ENCODE measurements around the gene PCBD2.
"Not testable (repeated sequence)": the region's sequence is repeated elsewhere in the genome, so short reads cannot be mapped to it uniquely, and the experiment has no call there.

Gene PCBD2

DNA sequence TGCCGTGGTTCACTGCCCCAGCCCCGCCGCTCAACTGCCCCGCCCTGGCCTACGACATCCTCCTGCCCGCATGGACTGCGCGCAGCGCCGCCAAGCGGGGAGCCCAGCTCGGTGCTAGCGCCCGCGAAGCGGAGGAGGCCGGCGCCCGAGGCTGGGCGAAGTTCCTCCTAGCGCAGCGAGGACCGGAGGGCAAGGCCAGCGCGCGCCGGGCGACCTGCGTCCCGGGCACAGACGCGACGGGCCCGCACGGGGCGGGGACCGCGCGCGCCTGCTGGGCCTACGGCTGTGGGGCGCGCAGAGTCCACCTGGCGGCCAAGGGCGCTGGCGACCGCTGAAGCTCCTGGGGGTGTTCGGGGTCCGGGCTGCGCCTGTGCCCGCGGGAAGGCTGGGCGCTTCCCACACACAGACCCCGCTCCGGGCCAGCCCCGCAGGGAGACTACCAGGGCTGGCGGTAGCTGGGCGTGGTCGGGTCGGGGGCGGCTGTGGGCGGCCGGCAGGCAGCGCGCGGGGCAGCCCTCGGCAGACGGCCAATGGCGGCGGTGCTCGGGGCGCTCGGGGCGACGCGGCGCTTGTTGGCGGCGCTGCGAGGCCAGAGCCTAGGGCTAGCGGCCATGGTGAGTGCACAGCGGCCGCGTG, at the start of gene PCBD2:
Gene PCBD2 (plus strand): TSS at position 522 of the 636 bp plus-strand sequence. CDS start 9 bp downstream, at position 531.
- peak; percentile 87 for DNase-seq

- not testable (repeated sequence) for DNase-seq
Measured at GRCh38 chr5:134856465-134856864, 48.5 kb upstream of the PCBD2 start.

- DNase-seq: no peak
Measured at GRCh38 chr5:134857401-134857800, 47.5 kb upstream of the PCBD2 start.

DNA sequence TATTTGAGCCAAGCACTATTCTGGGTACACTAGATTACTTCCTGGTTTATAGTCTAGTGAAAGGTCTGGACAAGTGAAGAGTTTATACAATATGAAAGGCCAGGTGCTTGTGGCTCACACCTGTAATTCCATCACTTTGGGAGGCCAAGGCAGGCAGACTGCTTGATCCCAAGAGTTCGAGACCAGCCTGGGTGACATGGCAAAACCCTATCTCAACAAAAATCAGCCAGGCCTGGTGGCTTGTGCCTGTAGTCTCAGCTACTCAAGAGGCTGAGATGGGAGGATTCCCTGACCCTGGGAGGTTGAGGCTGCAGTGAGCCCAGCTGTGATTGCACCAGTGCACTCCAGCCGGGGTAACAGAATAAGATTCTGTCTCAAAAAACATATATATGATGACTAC, 40.2 kb upstream of the PCBD2 start:
- DNase-seq: no peak

DNA sequence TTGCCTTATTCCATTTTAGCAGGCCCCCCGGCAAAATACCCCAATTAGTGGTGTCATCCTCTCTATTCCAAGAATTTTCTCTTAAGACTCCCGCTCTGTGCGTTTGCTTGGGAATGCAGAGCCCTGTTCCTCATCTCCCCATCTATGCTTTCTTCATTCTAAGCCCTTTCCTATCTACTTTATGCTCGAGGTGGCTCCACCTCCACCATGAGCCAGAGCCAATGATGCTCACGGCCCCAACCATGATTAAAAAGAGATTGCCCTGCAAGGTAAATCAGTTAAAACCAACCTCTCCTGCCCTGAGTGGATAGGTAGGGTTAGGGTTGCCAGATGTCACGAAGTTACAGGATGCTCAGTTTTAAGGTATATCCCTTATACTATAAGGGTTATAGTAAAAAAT, 31.4 kb upstream of the PCBD2 start:
- DNase-seq: no peak

DNA sequence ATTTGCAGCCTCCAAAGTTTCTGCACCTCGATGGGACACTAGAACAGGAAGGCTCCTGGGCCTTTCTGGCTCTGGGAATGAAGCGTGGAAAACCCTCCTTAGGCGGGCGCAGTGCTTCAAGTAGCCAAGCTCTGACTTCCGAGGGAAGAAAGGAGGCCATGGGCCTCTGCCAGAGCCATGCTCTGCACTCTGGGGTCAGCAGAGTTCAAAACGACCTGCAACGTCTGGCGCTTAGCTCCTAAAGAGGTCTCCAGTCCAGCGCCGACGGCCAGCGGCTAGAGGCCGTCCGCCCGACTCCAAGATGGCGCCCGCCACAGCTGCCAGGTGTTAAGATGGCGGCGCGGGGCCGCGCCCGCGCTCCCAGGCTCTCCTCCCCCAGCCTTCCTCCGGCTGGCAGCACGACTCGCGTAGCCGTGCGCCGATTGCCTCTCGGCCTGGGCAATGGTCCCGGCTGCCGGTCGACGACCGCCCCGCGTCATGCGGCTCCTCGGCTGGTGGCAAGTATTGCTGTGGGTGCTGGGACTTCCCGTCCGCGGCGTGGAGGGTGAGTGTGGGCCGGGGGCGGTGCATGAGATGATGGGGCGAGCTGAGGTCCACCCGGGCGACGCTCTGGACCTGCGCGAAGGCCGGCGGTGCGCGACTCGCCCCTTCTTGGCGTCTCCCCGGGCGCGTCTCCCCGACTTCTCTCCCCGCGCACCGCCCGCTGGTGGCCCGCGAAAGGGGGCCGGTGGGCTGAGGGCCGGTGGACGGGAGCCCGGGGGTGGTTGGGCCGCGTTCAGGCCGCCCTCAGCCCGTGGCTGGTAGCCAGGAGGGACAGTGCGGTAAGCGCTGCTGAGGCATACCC, 30.7 kb upstream of the PCBD2 start, which contains the start of gene TXNDC15:
Gene TXNDC15 (plus strand): TSS at position 385 of the 844 bp plus-strand sequence. CDS start 57 bp downstream, at position 442.
- peak; percentile 69 for DNase-seq

GRCh38 chr5:134874831-134875655, 29.9 kb upstream of the PCBD2 start:
- no peak for DNase-seq

DNA sequence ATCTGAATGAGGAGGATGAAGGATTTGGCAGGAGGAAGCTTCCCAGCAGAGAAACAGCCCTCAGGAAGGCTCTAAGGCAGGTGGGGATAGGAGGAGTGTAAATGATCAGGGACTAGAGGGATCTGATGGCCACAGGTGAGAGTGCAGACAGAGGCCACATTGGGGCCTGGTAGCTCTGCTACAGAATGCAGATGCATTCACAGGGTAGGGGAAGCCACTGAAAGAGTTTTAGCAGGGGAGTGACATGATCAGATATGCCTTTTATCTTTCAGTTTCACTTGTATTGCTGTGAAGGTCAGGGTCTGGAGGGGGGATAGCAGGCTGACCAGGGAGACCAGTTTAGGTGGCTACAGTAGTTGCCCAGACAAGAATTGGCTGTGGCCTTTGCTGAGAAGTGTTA, 27.8 kb upstream of the PCBD2 start:
- no peak for DNase-seq

GRCh38 chr5:134878403-134878802, 26.5 kb upstream of the PCBD2 start:
- no peak for DNase-seq

GRCh38 chr5:134879456-134879855, 25.5 kb upstream of the PCBD2 start:
- no peak for DNase-seq

DNA sequence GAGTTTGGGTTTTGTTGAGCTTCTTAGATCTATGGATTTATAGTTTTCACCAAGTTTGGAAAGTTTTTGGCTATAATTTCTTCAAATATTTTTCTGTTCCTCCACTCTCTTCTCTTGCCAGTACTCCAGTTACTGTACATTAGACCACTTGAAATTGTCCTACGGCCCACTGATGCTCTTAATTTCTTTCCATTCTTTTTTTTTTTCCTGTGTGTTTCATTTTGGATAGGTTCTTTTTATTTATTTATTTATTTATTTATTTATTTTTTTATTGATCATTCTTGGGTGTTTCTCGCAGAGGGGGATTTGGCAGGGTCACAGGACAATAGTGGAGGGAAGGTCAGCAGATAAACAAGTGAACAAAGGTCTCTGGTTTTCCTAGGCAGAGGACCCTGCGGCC, 24.0 kb upstream of the PCBD2 start:
- not testable (repeated sequence) for DNase-seq

DNA sequence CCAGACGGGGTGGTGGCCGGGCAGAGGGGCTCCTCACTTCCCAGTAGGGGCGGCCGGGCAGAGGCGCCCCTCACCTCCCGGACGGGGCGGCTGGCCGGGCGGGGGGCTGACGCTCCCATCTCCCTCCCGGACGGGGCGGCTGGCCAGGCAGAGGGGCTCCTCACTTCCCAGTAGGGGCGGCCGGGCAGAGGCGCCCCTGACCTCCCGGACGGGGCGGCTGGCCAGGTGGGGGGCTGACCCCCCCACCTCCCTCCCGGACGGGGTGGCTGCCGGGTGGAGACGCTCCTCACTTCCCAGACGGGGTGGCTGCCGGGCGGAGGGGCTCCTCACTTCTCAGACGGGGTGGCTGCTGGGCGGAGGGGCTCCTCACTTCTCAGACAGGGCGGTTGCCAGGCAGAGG, 23.2 kb upstream of the PCBD2 start:
- DNase-seq: not testable (repeated sequence)

GRCh38 chr5:134887593-134888159, 17.3 kb upstream of the PCBD2 start:
- no peak for DNase-seq

DNA sequence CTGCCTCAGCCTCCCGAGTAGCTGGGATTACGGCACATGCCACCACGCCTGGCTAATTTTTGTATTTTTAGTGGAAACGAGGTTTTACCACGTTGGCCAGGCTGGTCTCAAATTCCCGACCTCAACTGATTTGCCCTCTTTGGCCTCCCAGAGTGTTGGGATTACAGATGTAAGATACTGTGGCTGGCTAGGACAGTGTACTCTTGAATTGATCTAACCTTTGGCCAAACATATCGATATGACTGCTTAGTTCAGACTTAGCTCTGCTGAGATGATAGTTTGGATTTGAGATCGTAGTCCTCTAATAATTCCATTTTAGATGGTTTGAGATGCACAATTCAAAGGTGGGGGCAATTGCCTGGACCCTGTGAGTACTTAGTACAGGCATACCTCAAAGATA, 15.6 kb upstream of the PCBD2 start:
- DNase-seq: no peak

GRCh38 chr5:134891473-134891872, 13.5 kb upstream of the PCBD2 start:
- no peak for DNase-seq

- no peak for DNase-seq
Measured at GRCh38 chr5:134892282-134892681, 12.6 kb upstream of the PCBD2 start.

DNA sequence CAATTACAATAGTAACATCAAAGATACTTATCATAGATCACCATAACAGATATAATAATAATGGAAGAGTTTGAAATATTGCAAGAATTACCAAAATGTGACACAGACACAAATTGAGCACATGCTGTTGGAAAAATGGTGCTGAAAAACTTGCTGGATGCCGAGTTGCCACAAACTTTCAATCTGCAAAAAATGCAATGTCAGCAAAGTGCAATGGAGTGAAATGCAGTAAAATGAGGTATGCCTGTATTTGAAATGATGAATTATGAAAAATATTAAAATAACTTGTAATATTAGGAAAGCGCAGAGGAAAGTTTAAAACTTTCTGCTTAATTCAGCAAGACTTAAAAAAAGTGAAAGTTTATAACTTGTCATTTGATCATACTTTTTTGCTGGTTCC, 12.0 kb upstream of the PCBD2 start:
- DNase-seq: no peak

- DNase-seq: no peak
Measured at GRCh38 chr5:134893748-134894505, 11.0 kb upstream of the PCBD2 start.

DNA sequence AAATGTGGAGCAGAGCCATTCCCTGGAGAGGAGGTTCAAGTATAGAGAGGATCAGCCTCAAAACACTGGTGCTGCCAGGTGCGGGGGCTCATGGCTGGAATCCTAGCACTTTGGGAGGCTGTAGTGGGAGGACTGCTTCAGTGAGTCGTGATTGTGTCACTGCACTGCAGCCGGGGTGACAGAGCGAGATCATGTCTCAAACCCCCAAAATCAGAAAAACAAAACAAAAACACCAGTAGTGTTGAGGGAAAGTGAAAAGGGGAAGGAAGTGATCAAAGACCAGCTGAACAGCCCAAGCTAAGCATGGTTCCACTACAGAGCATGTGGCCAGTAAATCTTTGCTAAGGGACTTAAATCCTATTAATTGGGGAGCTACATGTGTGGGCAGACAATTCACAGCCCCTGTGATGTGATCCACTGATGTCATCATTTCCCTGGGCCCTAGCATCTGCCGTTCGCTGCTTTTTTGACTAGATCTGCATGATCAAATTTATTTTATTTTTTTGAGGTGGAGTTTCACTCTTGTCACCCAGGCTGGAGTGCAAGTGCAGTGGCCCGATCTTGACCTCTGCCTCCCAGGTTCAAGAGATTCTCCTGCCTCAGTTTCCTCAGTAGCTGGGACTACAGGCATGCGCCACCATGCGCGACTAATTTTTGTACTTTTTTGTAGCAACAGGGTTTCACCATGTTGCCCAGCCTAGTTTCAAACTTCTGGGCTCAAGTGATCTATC, 2.7 kb upstream of the PCBD2 start:
- no peak for DNase-seq

- peak; percentile 45 for DNase-seq
Measured at GRCh38 chr5:134905246-134905996, 490 bp downstream of the PCBD2 start.

GRCh38 chr5:134906811-134907210, 1.9 kb downstream of the PCBD2 start:
- no peak for DNase-seq

Measured in activated CD4-positive, alpha-beta T cell treated with anti-CD3 and anti-CD28 coated beads for 1 hour (primary cell).